Stimulated activated CD8-positive, alpha-beta memory T cell treated with anti-CD3 and anti-CD28 coated beads, Interleukin-7, amount 100 ng/mL, for 48 hours (primary cell): ENCODE measurements around the gene PLAAT5.

Experiments
- DNase-seq, 2 donors: peaks; one replicate each; pipeline ENCODE4 v3.0.0-alpha.2; 2020; ENCODE audit warnings: low read depth in 1 of 2; ENCODE audit errors: extremely low read depth in 1 of 2

The PLAAT5 gene

GRCh38 chr11:63516109-63516508 lies 25.1 kb upstream of the PLAAT5 start:
- no peak for DNase-seq

GRCh38 chr11:63512816-63513215 lies 21.8 kb upstream of the PLAAT5 start:
- no peak for DNase-seq

GRCh38 chr11:63511048-63511748 lies 20.2 kb upstream of the PLAAT5 start:
- DNase-seq: no peak

DNA sequence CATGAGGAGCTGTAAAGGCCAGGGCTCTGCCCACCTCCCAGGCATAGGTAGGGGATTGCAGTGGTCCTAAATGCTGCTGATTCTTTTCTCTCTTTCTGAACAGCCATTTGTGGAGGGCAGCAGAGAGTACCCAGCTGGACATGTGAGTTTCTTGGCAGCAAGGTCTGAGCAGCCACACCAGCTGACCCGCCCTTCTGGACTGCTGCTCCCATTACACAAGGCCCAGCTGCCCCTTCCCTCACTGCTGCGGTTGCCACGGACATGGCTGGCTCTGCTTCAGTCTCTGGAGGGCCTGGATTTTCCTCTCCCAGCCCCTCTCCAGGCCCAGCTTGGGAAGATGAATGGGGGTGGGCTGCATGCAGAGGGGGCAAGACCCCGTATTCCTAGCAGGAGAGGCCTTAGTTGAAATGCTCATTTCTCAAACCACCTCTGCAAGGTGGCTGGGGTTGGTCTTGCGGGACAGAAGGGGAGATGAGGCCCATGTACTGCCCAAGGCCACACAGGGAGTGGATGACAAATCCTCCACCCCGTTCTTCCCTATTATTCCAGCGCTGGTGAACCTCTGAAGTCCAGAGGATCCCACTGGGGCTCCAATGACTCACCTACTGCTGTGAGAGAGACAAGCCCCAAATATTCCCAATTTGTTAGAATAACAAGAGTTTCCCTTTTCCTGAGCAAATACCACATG lies 19.5 kb upstream of the PLAAT5 start:
- DNase-seq: no peak

DNA sequence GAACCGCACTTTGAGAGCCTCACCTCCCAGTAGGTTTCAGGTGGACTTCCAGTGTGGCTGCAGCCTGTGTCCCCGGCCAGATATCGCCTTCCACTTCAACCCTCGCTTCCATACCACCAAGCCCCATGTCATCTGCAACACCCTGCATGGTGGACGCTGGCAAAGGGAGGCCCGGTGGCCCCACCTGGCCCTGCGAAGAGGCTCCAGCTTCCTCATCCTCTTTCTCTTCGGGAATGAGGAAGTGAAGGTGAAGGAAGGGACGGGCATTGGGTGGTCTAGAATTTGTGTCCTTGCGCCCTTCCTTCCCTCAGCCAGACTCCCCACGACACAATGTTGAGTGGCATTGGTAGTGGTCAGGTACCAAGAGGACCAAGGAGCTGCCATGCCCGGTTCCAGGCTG lies 17.8 kb upstream of the PLAAT5 start:
- DNase-seq: no peak

GRCh38 chr11:63508009-63508408 lies 17.0 kb upstream of the PLAAT5 start:
- peak in 1 of 2 donors; percentile 10 for DNase-seq

DNA sequence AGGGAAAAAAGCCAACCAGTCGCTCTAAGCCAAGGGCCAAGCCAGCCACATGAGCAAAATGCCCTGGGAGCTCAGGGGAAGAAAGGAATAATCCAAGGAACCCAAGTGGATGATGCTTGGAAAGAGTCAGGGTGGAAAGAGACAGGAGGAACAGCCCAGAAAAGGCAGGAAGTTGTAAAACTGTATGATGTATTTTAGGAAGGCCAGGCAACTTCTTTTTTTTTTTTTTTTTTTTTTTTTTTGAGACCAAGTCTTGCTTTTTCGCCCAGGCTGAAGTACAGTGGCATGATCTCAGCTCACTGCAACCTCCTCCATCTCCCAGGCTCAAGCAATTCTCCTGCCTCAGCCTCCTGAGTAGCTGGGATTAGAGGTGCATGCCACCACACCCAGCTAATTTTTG lies 16.5 kb upstream of the PLAAT5 start:
- DNase-seq: no peak

GRCh38 chr11:63506876-63507275 lies 15.9 kb upstream of the PLAAT5 start:
- no peak for DNase-seq

DNA sequence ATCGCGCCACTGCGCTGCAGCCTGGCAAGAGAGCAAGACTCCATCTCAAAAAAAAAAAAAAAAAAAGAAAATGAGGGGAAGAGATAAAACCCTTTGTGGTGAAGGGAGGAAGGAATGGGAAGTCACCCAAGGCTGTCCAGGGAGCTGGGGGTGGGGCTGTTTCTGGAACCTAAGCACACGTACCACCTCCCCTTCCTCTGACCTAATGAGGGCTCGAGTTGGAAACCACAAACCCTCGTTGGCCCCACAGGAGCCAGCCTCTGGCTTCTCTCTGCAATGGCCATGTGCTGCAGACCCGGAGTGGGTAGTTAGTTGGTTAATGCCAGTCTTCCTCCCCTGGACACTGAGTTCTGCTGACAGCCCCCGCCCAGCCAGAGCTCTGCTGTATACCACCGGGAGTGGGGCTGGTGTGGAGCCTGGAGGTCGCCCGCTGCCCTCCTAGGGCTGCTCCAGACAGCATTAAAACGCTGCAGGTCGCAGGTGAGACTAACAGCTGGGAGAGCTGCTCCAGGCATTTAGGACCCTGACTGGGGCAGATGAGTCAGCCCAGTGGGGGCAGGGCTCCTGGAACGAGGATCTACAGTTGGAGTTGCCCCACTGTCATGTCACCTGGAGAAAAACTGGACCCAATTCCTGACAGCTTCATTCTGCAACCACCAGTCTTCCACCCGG lies 15.0 kb upstream of the PLAAT5 start, which contains the start of gene LGALS12:
TSS of gene LGALS12 (plus strand) at position 228 of the 672 bp plus-strand sequence. CDS start at position 603, 375 bp downstream.
- no peak for DNase-seq

DNA sequence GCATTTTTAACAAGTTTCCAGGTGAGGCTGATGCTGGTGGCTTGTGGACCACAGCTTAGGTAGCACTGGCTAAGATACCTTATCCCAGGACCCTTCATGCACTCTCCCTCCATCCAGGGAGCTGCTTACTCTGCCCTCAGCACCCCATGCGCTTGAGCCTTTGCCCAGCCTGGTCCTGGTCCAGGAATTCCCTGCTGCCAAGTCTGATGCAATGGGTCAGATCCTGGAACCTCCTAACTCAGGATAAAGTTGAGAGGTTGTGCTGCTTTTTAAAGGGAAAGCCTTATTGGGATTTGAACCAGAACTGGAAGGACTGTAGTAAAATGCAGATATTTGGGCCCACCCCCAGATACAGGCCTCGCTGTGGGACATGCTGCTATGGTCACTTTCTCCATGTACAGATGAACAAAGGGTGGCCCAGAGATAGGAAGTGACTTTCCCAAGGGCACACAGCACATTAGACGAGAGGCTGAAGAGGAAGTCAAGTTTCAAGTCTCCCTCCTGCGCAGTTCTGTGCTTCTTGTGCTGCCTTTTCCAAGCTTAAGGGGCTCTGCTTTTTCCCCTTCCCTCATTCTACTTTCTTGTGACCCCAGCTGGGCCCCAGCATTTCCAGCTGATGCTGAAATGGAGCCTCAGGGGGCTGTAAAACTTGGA lies 14.1 kb upstream of the PLAAT5 start:
- DNase-seq: no peak

DNA sequence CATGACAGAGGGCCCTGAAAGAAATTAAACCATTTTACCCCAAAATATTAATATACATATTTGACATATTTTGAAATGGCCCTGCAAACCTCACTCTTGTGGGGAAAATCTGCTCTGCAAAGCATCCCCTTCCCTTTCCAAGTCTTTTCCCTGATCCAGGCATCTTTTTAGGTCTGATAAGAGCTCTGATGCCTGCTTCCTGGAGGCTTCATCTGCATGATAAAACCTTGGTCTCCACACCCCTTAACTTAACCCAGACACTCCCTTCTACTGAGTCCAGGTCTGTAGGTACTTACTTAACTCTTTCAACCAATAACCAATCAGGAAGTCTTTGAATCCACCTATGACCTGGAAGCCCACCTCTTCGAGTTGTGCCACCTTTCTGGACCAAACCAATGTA lies 13.1 kb upstream of the PLAAT5 start:
- no peak for DNase-seq

- no peak for DNase-seq
Measured at GRCh38 chr11:63503492-63503891, 12.5 kb upstream of the PLAAT5 start.

- DNase-seq: no peak
Measured at GRCh38 chr11:63502252-63502820, 11.4 kb upstream of the PLAAT5 start.

- DNase-seq: no peak
Measured at GRCh38 chr11:63501236-63501635, 10.3 kb upstream of the PLAAT5 start.

DNA sequence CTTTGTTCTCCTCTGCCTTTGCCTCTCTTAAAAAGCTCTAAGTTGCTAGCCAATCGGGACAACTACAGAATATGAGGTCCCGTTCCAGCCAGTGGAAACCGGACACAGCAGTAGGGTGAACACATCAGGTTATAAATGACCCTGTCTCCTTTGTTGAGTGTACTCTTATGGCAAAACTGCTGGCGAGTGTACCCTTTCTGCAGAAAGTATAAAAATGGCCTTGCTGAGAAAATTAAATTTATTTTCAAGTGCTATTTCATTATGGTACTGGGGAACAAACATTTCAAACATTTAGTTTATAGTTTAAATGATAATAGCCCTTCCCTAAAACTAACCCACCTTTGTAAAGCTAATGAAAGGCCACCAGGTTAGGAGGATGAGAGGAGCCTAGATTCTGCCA lies 8.9 kb upstream of the PLAAT5 start:
- no peak for DNase-seq

- no peak for DNase-seq
Measured at GRCh38 chr11:63494975-63495374, 4.0 kb upstream of the PLAAT5 start.

- no peak for DNase-seq
Measured at GRCh38 chr11:63493127-63493526, 2.2 kb upstream of the PLAAT5 start.

GRCh38 chr11:63492441-63492840 lies 1.5 kb upstream of the PLAAT5 start:
- DNase-seq: no peak

DNA sequence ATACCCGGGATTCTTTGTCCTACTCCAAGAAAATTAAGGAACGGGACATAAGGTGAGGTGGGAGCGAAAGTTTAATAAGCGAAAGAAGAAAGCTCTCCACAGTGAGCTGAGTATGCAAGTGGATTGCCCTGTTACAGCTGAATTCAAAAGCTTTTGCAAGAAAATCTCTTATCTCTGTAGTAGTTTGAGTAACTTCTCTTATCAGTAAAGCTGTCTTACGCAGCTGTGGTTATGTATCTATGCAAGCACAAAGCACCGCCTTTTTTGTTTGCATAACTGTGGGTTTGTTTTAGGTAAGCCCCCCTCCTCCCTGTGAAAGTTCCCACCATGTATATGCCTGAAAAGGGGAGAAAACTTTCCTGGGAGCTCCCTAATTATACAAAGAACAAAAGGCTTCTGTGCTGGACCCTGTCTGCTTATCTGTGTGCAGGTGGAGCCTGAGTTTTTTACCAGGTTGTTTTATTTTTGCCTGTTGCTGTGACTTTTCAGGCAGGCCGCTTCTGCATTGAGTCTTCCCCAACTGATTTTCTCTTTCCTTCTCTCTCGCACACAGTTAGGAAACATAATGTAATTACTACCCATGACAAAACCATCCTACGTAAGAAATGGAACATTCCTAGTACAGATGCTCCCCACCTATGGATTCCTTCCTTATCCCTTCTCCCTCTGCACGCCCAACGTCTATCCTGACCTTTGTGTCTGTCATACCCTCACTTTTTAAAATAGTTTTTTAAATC lies 837 bp upstream of the PLAAT5 start:
- DNase-seq: no peak

DNA sequence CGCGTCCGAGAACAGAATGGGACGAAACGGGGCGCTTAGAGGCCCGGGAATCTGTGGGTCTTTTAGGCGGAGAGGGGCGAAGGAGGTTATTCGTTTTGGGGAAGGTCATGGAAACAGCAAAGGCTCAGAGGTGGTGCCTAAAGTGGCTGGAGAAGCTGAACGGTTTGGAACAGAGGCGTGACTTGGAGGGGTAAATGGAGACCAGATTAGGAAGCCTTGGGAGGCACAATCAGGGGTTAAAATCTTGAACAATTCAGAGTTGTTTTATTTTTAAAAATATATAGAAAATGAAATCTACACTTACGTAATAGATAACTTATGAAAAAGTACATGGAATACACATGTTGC lies 247 bp upstream of the PLAAT5 start:
- no peak for DNase-seq

GRCh38 chr11:63489879-63490278 lies 1.1 kb downstream of the PLAAT5 start:
- DNase-seq: no peak
